Skeletal muscle tissue (tissue), 4 donors: ENCODE measurements around the gene MTMR8. TPM values are rescaled to one million over a fixed set of nuclear protein-coding genes. Genes with fewer than 3 reads are reported as not detected.

Experiments
- H3K27ac ChIP-seq: one replicate; pipeline ENCODE4 v1.7.0; 2013; ENCODE audit warnings: mild to moderate bottlenecking, low read depth, low read length, inconsistent platforms
- H3K27me3 ChIP-seq, 3 donors: one replicate each; pipeline ENCODE4 v1.7.0; 2013; ENCODE audit warnings: low read length in 3 of 3; ENCODE audit not compliant: control insufficient read depth in 3 of 3, insufficient read depth in 3 of 3
- H3K36me3 ChIP-seq, 3 donors: one replicate each; pipeline ENCODE4 v1.7.0; 2013; ENCODE audit warnings: low read length in 3 of 3; ENCODE audit not compliant: control insufficient read depth in 3 of 3, insufficient read depth in 3 of 3
- H3K4me1 ChIP-seq, 3 donors: one replicate each; pipeline ENCODE4 v1.7.0; 2013; ENCODE audit warnings: low read length in 3 of 3, mild to moderate bottlenecking in 3 of 3; ENCODE audit not compliant: control insufficient read depth in 3 of 3, insufficient read depth in 3 of 3
- H3K4me3 ChIP-seq, 3 donors: one replicate each; pipeline ENCODE4 v1.7.0; 2013; ENCODE audit warnings: low read length in 3 of 3
- H3K9ac ChIP-seq, 3 donors: one replicate each; pipeline ENCODE4 v1.7.0; 2013; ENCODE audit warnings: low read length in 3 of 3, mild to moderate bottlenecking in 3 of 3, moderate library complexity in 2 of 3, low read depth in 1 of 3
- H3K9me3 ChIP-seq, 3 donors: one replicate each; pipeline ENCODE4 v1.7.0; 2013; ENCODE audit warnings: low read length in 3 of 3; ENCODE audit not compliant: control insufficient read depth in 3 of 3
- total RNA-seq: library from RNA; depleted of rRNA; stranded (reverse); fragments of >200 nt; gene quantifications from one replicate; pipeline ENCODE4 v1.2.3, GENCODE V29; 2014
- donor health status: Osteomylitis.

MTMR8 gene
- total RNA-seq, 1 donor from 2014 or later: 2.6 TPM

DNA sequence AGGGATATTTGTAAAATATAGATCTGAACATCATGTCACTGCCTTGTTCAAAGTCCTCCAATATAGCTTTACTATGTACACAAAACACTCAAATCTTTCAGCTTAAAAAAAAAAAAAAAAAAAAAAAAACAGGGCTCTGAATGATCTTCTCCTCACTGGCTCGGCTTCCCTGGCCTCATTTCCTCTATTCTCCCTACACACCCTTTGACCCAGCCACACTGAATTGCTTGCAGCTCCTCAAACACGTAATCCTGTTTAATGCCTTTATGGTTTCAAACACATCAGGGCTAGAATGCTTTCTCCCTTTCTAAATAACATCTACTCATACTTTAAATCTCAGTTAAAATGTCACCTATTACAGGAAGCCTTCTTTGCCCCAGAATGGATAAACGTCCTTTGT is 60.8 kb downstream of the MTMR8 start:
- H3K36me3 ChIP-seq: no peaks in the 10 kb centered on the region
- no peaks in the 10 kb centered on the region for H3K4me1 ChIP-seq
- no peak overlapping the region for H3K9ac ChIP-seq
- H3K27me3 ChIP-seq: peaks cover 0 to 4% (median 0%) of the 10 kb centered on the region in 3 donors
- no peak overlapping the region for H3K4me3 ChIP-seq
- no peaks in the 10 kb centered on the region for H3K9me3 ChIP-seq
- no peak overlapping the region for H3K27ac ChIP-seq

DNA sequence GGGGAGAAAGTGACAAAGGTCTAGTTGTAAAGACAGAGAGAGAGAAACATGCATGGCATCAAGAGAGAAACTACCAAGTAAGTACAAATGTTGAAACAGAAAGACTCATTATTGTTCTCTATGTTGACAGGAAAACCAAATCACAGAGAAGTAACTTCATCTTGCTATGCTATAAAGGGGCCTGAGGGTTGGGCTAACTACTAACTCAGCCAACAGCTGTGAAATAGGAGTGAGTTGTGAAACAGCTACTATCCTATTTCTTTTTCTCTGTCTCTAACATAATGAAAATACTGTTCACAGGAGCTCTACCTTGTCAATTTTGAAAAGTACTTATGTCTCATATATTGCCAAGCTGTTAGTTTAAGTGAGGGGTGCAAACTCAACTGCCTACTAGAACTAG is 65.0 kb downstream of the MTMR8 start:
- H3K4me1 ChIP-seq: no peaks in the 10 kb centered on the region
- no peak overlapping the region for H3K4me3 ChIP-seq
- H3K9ac ChIP-seq: no peak overlapping the region
- peaks cover 0 to 2% (median 0%) of the 10 kb centered on the region in 3 donors for H3K36me3 ChIP-seq
- H3K27me3 ChIP-seq: no peaks in the 10 kb centered on the region
- no peaks in the 10 kb centered on the region for H3K9me3 ChIP-seq
- no peak overlapping the region for H3K27ac ChIP-seq

DNA sequence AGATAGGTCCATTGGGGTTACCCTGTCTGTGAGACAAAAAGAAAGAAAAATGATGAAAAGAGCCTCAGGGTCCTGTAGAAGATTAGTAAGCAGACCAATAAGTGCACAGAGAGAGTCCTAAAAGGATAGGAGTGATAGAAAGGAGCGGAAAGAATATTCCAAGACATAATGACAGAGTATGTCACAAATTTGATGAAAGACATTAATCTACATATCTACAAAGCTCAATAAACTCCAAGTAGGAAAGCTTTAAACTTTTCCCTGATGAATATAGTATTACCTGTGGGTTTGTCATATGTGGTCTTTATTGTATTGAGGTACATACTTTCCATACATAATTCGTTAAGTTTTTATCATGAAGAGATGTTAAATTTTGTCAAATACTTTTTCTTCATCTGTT is 73.7 kb downstream of the MTMR8 start:
- Histone ChIP-seq H3K9ac (no peak overlapping the region), H3K27me3 (no peaks in the 10 kb centered on the region), H3K9me3 (peaks cover 0 to 4% (median 0%) of the 10 kb centered on the region in 3 donors), H3K27ac (no peak overlapping the region), H3K36me3 (peaks cover 0 to 4% (median 0%) of the 10 kb centered on the region in 3 donors), H3K4me1 (no peaks in the 10 kb centered on the region), H3K4me3 (no peak overlapping the region)

DNA sequence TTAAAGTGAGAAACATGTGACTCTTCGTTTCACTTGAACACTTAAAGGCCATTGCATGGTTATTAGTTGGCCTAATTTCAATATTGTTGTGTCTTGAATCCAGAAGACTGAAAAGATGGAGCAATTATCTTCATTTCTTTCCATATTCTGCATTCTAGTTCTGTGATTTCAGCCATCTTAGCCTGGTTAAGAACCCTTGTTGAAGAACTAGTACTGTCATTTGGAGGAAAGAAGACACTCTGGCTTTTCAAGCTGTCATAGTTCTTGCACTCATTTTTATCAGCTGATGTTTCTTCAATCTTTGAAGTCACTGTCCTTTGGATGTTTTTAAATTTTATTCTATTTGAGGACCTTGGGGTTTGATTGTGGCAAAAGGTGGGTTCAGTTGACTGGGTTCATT is 81.6 kb downstream of the MTMR8 start:
- H3K27me3 ChIP-seq: no peaks in the 10 kb centered on the region
- H3K27ac ChIP-seq: no peak overlapping the region
- no peak overlapping the region for H3K9ac ChIP-seq
- H3K36me3 ChIP-seq: no peaks in the 10 kb centered on the region
- H3K9me3 ChIP-seq: no peaks in the 10 kb centered on the region
- H3K4me3 ChIP-seq: no peak overlapping the region
- H3K4me1 ChIP-seq: no peaks in the 10 kb centered on the region

DNA sequence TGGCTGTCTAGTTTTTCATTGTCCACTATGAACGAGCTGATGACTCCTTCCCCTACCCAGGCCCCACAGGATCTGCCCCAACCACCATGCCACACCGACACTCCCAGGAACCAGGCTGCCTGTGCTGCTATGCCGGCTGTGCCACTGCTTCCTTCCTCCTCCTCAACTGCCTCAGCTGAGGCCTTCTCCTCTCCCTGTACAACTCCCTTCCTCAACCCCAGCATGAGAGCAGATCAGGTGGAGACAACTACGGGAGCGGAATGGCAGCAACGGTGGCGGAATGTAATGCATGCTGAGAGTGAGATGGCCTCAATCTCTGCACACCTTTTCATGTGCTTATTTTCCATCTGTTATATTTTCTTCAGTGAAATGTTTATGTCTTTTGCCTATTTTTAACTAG is 88.5 kb downstream of the MTMR8 start:
- Histone ChIP-seq H3K4me1 (no peaks in the 10 kb centered on the region), H3K36me3 (no peaks in the 10 kb centered on the region), H3K27me3 (no peaks in the 10 kb centered on the region), H3K9ac (no peak overlapping the region), H3K4me3 (no peak overlapping the region), H3K9me3 (no peaks in the 10 kb centered on the region), H3K27ac (no peak overlapping the region)

DNA sequence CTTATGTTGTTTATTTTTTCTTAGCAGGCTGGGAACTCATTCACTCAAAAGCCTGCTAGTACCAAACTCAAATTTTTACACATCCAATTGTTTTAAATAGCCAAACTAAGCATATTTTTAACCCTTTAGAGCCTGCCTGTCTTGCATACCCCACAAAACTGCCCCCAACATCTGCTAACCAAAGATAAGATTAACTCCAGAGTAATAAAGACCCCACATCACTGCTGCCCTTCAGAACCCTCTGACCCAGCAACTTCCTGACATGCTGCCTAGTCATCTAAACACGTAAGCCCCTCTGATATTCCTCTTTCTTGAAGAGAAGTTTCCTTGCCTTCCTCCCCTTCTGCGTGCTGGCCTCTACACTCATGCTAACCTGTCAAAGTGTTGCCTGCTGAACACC is 104.1 kb downstream of the MTMR8 start:
- H3K9me3 ChIP-seq: peaks cover 0 to 4% (median 0%) of the 10 kb centered on the region in 3 donors
- H3K27me3 ChIP-seq: no peaks in the 10 kb centered on the region
- H3K4me1 ChIP-seq: peaks cover 0 to 3% (median 0%) of the 10 kb centered on the region in 3 donors
- H3K27ac ChIP-seq: no peak overlapping the region
- no peaks in the 10 kb centered on the region for H3K36me3 ChIP-seq
- H3K9ac ChIP-seq: no peak overlapping the region
- no peak overlapping the region for H3K4me3 ChIP-seq

DNA sequence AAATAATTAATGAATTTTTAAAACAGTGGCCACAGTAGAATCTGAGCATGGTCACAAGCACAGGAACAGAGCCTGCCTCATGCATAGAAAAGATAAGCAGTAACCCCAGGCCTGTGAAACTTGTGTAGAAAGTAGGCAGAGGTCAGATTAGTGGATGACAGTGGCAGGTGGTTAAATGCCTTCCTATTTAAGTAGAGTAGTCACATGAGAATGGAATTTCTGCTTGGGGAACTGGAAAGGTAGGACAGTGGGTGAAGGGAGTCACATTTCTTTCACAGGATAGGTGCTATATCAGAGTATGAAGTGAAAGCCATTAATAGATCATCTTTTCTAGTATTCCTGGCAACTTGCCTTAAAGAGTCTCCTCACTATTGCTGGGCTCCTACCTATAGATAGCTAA is 130.0 kb downstream of the MTMR8 start:
- no peak overlapping the region for H3K9ac ChIP-seq
- H3K36me3 ChIP-seq: no peaks in the 10 kb centered on the region
- H3K9me3 ChIP-seq: no peaks in the 10 kb centered on the region
- H3K27ac ChIP-seq: peak overlapping the region; percentile 48
- no peaks in the 10 kb centered on the region for H3K27me3 ChIP-seq
- H3K4me3 ChIP-seq: no peak overlapping the region
- H3K4me1 ChIP-seq: peaks cover 0 to 3% (median 0%) of the 10 kb centered on the region in 3 donors

DNA sequence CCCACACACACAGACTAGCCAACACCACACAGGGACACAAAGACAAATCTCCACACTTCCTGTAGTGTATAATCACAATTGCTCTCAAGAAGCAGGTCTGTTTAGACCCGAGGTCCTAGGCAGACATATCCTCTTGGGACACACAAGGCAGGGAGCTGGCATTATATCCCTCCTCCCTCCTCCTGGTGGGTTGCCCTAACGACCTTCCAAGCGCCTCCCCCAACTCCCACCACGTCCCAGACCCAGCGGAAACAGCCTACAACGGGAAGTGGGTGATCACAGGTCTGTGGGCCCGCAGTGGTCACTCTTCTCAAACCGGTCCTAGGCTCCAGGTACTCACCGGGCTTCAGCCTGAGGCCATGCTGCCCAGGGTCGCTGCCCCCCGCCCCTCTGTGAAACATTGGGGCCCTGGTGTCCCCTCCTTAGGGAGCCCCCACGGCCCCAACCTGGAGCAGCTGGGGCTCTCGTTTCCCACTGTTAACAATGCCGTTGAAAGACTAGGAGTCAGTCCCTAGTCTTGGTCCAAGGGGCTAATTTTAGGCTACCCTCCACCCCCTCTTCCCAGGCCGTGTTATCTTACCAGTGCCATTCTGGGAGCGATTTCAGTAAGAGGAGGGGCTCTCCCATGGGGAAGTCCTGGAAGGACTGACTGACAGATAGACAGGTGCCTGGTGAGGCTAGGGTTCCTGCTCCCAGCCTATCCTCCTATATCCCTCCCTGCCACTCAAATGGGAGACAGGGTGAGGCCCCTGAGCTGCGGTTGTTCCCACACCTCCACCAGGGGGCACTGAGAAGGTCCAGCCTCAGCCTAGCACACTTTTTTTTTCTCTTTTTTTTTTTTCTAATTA is 164.9 kb downstream of the MTMR8 start, which contains the start of gene ASB12:
TSS of gene ASB12 (minus strand) at position 485 of the 848 bp plus-strand sequence. CDS start 4,957 bp downstream, outside the sequence.
- Histone ChIP-seq H3K27ac (peak within 1 kb of the TSS; percentile 93), H3K36me3 (no peaks in the 10 kb centered on the region), H3K27me3 (no peaks in the 10 kb centered on the region), H3K4me1 (peaks cover 10 to 14% (median 13%) of the 10 kb centered on the region in 3 donors), H3K9me3 (no peaks in the 10 kb centered on the region), H3K4me3 (peak within 1 kb of the TSS; percentile 75 to 79 (median 76)), H3K9ac (peak within 1 kb of the TSS; percentile 80 to 88 (median 87))

DNA sequence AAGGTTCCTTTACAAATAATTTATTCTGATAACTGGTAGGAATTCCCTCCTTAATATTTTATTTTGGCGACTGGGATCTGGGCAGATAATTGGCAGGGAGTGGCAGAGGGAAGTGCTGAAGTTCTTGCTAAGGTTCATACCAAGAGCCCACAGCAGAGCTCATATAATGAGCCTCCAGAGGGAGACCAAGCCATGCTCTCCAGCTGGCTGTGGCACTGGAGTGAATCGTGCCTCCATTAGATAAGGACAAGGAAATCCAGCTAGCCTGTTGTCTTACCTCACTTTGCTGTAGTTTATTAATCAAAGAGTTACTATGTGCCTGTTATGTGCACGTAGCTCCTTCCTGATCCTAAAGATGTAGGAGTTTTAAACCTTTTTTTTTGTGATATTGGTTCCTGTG is 166.1 kb downstream of the MTMR8 start:
- Histone ChIP-seq H3K9me3 (no peaks in the 10 kb centered on the region), H3K9ac (peak overlapping the region in 2 of 3 donors; percentile 80 to 87), H3K36me3 (peaks cover under 1 to 4% (median 2%) of the 10 kb centered on the region in 3 donors), H3K4me3 (peak overlapping the region; percentile 7 to 79 (median 76)), H3K27ac (peak overlapping the region; percentile 93), H3K4me1 (peaks cover 10 to 24% (median 13%) of the 10 kb centered on the region in 3 donors), H3K27me3 (no peaks in the 10 kb centered on the region)
